BJ (cell line): Measurements from ENCODE around the gene CNTROB. TPM values are rescaled to one million over a fixed set of nuclear protein-coding genes. Genes with fewer than 3 reads are reported as not detected.

Source experiments
- CTCF ChIA-PET: fragments of 350-600 bp; formaldehyde crosslinking; extraction: SDS; loops from one replicate; lab custom pipeline; 2021; ENCODE audit warnings: antibody characterized with exemption, inconsistent platforms; lab: Yijun Ruan, JAX
- POLR2A ChIA-PET: fragments of 300-600 bp; sonication (Branson Sonifier 250); formaldehyde crosslinking; extraction: SDS; loops from one replicate; lab custom pipeline; 2021; ENCODE audit warnings: antibody characterized with exemption; lab: Charles Lee
- DNase-seq: peaks from one replicate; pipeline ENCODE4 v3.0.0-alpha.2; 2011; ENCODE audit warnings: low read depth
- H3K27me3 ChIP-seq: 2 replicates; pipeline ENCODE4 v1.6.0; 2011; ENCODE audit warnings: low read length; ENCODE audit not compliant: control insufficient read depth, insufficient read depth
- H3K36me3 ChIP-seq: 2 replicates; pipeline ENCODE4 v1.5.1; 2011; ENCODE audit warnings: low read length; ENCODE audit not compliant: control insufficient read depth, insufficient read depth
- H3K4me3 ChIP-seq: 2 replicates; pipeline ENCODE4 v1.5.1; 2011; ENCODE audit warnings: low read depth, mild to moderate bottlenecking, control low read depth, low read length
- polyA plus RNA-seq: library from polyadenylated mRNA; depleted of rRNA; stranded (reverse); fragments of >200 nt; gene quantifications from 2 replicates; pipeline ENCODE4 v1.2.3, GENCODE V29; 2011
- TF ChIP-seq, protein P1 (sequence below): IDR thresholded peaks from 2 replicates; pipeline ENCODE4 v1.5.1; 2011; ENCODE audit warnings: low read depth, mild to moderate bottlenecking, control low read depth, inconsistent platforms, low read length, moderate library complexity; ENCODE audit not compliant: insufficient read depth

CNTROB gene
- polyA plus RNA-seq, 1 experiment, result 26.8 TPM

DNA sequence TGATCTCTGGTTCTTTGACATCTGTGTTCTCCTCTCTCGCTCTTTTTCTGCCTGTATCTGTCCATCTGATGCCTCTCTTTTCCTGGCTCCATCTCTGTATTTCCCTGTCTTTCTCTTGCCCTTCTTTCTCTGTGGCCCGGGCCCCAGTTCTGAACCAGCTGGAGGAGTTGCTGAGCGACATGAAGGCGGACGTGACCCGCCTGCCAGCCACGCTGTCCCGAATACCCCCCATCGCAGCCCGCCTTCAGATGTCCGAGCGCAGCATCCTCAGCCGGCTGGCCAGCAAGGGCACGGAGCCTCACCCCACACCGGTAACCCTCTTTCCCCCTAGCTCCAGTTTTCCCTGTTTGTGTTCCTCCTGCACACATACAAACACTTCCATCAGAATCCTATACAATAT is 21.7 kb upstream of the CNTROB start:
- CTCF ChIA-PET, result interaction anchor here (1.1 to 7.9 kb wide), 2 partner anchors 11 to 147 kb away, joined by 3 to 48 read pairs; no protein-coding TSS in a partner anchor
- POLR2A ChIA-PET, result no interaction called here
- no peak for DNase-seq
- TF ChIP-seq, protein P1, sequence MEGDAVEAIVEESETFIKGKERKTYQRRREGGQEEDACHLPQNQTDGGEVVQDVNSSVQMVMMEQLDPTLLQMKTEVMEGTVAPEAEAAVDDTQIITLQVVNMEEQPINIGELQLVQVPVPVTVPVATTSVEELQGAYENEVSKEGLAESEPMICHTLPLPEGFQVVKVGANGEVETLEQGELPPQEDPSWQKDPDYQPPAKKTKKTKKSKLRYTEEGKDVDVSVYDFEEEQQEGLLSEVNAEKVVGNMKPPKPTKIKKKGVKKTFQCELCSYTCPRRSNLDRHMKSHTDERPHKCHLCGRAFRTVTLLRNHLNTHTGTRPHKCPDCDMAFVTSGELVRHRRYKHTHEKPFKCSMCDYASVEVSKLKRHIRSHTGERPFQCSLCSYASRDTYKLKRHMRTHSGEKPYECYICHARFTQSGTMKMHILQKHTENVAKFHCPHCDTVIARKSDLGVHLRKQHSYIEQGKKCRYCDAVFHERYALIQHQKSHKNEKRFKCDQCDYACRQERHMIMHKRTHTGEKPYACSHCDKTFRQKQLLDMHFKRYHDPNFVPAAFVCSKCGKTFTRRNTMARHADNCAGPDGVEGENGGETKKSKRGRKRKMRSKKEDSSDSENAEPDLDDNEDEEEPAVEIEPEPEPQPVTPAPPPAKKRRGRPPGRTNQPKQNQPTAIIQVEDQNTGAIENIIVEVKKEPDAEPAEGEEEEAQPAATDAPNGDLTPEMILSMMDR, result no peak
- no peak overlapping the region for H3K4me3 ChIP-seq
- no peaks in the 10 kb centered on the region for H3K27me3 ChIP-seq
- peaks cover 42% of the 10 kb centered on the region for H3K36me3 ChIP-seq

DNA sequence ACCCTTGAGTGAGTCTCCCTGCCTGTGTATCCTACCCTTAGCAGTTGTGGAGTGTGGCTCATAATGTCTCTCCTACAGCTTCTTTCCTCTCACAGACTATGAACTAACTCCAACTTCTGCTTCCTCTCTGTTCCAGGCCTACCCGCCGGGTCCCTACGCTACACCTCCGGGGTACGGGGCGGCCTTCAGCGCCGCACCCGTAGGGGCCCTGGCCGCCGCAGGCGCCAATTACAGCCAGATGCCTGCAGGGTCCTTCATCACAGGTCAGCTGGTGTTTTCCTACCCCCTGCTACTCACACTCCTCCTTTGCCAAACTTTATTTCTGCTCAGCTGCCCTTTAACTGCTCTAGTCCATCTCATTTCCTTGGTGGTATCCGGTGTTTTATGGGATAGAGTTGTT is 21.3 kb upstream of the CNTROB start:
- TF ChIP-seq, protein P1, result no peak
- ChIA-PET POLR2A (no interaction called here), CTCF (interaction anchor here (1.1 to 7.9 kb wide), 2 partner anchors 11 to 147 kb away, joined by 3 to 48 read pairs; no protein-coding TSS in a partner anchor)
- no peak overlapping the region for H3K4me3 ChIP-seq
- peaks cover 38% of the 10 kb centered on the region for H3K36me3 ChIP-seq
- no peaks in the 10 kb centered on the region for H3K27me3 ChIP-seq
- DNase-seq, result no peak

DNA sequence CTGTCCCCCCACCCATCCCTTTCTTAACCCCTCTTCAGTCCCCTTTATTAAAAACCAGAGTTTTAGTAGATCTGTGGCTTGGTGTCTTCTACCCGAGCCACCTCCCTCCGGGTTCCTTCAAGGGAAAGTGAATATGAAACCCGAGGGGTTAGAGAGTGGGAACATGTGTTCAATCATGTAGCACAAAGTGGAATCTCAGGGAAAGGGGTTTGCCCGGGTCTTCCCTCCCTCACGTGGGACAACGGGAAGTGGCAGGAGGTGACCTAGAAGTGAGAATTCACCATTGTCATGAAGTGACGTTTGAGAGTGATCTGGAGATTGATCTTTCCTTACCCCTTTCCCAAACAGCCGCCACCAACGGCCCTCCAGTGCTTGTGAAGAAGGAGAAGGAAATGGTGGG is 20.9 kb upstream of the CNTROB start:
- peaks cover 36% of the 10 kb centered on the region for H3K36me3 ChIP-seq
- POLR2A ChIA-PET, result no interaction called here
- TF ChIP-seq, protein P1, result no peak
- CTCF ChIA-PET, result interaction anchor here (1.0 to 7.9 kb wide), 4 partner anchors 12 to 146 kb away, joined by 3 to 109 read pairs (median 26); partner anchors contain the start of genes CNTROB and TRAPPC1
- no peak overlapping the region for H3K4me3 ChIP-seq
- no peak for DNase-seq
- H3K27me3 ChIP-seq, result no peaks in the 10 kb centered on the region

DNA sequence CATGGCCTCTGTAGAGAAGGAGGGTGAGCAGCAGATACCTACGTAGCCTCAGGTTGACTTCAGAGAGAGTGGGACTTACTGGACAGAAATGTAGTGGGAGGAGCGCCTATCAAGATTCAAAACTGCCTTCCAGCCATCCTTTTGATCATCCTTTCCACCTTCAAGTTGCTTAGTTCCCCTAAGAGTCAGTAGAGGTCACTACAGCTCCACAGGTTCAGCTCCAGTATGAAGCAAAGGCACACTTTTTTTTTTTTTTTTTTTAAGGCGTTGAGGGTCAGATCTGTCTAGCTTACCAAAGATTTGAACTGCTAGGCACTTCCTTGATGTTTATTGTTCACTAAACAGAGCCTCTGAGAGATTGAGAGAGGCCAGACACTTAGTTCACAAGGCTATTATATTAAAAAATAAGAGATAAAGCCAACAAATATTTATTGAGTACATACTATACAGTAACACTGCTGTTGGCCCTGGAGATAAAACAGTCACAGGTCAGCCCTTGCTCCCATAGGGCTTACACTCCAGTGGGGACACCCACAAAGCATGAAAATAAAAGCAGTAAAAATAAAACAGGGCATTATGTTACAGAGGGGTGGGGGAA is 19.0 kb upstream of the CNTROB start:
- Histone ChIP-seq H3K4me3 (no peak overlapping the region), H3K36me3 (peaks cover 25% of the 10 kb centered on the region), H3K27me3 (no peaks in the 10 kb centered on the region)
- DNase-seq, result no peak
- ChIA-PET POLR2A (no interaction called here), CTCF (interaction anchor here (0.6 to 7.9 kb wide), 16 partner anchors 13 to 148 kb away, joined by 3 to 109 read pairs (median 4); partner anchors contain the start of genes CNTROB and TRAPPC1)
- TF ChIP-seq, protein P1, result peak; percentile 77

DNA sequence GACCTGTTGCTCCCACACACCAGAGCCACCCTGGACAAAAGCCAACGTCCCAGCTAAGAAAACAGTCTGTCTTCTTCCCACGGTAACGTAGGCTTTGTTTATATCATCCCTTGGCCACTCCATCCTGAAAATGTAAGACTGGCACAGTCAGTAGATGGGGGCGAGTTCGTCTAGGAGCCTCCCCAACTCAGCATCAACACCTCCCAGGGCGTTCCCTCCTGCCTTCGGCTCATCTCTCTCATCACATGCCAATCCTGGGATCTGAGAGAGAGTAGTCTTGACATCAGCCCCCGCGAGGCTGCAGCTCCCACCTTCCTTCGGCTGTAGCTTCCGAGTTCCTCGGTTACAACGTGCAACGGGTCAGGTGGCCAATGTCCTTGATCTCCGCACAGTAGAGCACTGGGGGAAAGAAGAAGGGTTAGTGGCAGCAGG is 16.8 kb upstream of the CNTROB start:
- H3K27me3 ChIP-seq, result no peaks in the 10 kb centered on the region
- peak overlapping the region; percentile 52 for H3K4me3 ChIP-seq
- TF ChIP-seq, protein P1, result no peak
- H3K36me3 ChIP-seq, result peaks cover 13% of the 10 kb centered on the region
- DNase-seq, result no peak
- ChIA-PET CTCF (interaction anchor here (0.6 to 7.6 kb wide), 13 partner anchors 13 to 147 kb away, joined by 3 to 109 read pairs (median 3); partner anchors contain the start of genes CNTROB, NAA38 and TRAPPC1), POLR2A (no interaction called here)
